Endometrial microvascular endothelial cells (primary cell): ENCODE results near the gene CDHR1. TPM values are rescaled to one million over a fixed set of nuclear protein-coding genes. Genes with fewer than 3 reads are reported as not detected.
"Not testable (repeated sequence)": the region's sequence is repeated elsewhere in the genome, so short reads cannot be mapped to it uniquely, and the experiment has no call there.

Experiments
- in situ Hi-C: cut with HindIII; loops from 2 replicates; pipeline ENCODE4 v1.10.0; 2017; ENCODE audit warnings: low sequenced_read_pairs, low pct_unique_long_range_greater_than_20kb; ENCODE audit errors: inconsistent ontology term
- total RNA-seq: library from RNA; depleted of rRNA; stranded (reverse); fragments of >200 nt; gene quantifications from one replicate; pipeline ENCODE4 v1.2.3, GENCODE V29; 2015; ENCODE audit errors: inconsistent ontology term

The CDHR1 gene
- total RNA-seq, 1 donor from 2014 or later = not detected

DNA sequence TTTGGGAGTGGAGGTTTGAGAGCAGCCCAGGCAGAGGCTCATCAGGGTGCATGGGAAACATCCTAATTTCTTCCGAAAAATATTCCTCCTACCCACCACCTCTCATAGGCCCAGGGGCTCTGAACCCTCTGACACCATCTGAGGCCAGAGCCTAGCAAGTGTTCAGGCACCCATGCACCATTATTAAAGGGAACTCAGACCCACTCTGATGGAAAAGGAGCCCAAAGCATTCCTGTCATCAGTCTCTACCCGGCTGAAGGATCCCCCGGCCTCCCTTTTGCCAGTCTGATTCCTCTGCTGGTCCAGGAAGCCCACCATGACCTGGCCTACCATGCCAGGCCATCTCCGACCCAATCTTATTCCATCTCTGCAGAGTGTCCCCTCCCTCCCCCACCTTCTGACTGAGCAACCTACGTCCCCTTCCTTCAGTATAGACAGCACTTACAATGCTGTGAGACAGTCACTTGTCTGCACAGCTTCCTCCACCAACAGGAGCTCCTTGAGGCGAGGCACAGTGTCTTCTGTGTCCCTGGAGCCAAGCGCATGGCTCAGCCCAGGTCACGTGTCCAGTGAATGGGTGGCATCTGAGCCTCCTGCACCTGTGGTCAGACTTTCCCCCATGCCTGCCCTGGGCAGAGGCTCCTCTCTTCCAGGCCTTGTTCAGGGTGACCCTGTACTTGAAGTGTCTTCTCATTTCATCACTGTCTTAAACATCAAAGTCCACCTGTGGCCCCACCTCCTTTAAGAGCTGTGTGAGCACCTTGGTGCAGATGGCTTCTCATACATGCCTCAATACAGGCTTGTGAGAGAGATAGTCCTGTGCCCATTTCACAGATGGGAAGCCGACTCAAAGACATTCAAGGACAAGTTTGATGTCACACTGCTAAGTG, 21.6 kb upstream of the CDHR1 start:
- in situ Hi-C loops = no loop called here

DNA sequence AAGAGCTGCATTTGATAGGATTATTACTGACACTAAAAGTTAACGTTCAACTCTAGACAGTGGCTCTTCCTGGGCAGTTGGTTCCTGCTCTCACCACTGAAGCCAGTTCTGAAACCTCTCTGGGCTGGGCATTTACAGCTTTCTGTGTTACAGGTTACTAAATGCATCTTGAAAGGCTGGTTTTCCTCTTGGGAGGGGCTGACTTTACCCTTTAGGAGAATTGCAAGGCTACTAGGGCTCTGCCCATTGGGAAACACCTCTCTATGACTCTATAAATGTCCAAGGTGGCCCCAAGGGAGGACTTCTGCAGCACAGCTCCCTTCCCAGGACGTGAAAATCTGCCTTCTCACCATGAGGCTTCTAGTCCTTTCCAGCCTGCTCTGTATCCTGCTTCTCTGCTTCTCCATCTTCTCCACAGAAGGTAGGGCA, 20.8 kb upstream of the CDHR1 start, which contains the start of gene GPR15LG:
GPR15LG (plus strand) TSS at position 301 of the 429 bp plus-strand sequence; CDS start at position 352, 51 bp downstream.
- in situ Hi-C loops = no loop called here

DNA sequence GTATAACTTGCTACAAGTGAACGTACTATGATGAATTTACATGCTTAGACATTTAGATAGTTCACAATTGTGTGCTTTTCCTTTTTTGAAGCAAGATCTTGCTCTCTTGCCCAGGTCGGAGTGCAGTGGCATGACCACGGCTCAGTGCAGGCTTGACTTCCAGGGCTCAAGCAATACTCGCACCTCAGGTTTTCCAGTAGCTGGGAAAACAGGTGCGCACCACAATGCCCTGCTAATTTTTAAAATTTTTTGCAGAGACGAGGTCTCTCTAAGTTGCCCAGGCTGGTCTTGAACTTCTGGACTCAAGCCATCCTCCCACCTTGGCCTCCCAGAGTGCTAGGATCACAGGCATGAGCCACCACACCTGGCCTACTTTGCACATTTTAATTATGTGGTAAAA, 18.9 kb upstream of the CDHR1 start:
- in situ Hi-C loops = no loop called here

DNA sequence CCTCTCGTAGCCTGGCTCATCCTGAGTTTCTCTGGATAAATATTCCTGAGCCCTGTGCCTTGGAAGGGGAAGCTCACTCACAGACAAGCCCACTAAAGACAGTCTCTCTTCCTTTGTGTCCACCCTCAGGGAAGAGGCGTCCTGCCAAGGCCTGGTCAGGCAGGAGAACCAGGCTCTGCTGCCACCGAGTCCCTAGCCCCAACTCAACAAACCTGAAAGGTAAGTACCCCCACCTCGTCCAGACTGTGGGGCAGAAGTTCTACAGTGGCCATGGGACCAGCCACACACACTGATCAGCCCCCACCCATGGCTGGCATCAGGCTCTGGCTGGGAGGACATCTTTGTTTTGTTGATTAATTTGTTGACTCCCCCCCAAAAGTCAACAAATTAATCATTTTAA, 18.0 kb upstream of the CDHR1 start:
- in situ Hi-C loops = no loop called here

DNA sequence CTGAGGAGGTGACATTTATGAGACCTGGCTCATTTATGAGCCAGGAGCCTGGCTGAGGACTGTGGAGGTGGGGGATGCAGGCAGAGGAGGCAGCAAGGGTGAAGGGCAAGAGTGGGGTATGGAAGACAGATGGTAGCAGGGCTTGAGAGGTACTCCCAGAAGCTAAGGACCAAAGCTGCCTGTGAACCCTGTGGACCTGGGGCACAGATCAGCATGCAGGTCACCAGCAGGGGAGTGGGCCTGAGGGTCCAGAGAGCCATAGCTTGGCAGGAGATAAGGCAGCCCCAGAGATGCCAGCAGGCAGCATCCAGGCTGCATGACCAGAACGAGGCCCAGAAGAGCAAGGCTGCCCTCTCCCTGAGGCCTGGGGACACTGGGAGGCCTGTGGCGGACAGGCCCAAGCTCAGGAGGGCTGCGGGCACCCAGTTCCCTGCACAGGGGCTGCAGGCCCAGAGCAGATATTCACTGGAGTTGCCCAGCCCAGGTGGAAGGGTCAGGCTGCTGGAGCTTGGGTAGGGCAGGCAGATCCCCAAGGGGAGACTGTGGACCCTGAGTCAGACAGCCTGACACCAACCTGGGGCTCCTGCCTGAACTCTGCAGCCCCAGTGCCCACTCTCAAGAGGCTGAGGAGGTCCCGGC, 17.4 kb upstream of the CDHR1 start:
- in situ Hi-C loops = no loop called here

DNA sequence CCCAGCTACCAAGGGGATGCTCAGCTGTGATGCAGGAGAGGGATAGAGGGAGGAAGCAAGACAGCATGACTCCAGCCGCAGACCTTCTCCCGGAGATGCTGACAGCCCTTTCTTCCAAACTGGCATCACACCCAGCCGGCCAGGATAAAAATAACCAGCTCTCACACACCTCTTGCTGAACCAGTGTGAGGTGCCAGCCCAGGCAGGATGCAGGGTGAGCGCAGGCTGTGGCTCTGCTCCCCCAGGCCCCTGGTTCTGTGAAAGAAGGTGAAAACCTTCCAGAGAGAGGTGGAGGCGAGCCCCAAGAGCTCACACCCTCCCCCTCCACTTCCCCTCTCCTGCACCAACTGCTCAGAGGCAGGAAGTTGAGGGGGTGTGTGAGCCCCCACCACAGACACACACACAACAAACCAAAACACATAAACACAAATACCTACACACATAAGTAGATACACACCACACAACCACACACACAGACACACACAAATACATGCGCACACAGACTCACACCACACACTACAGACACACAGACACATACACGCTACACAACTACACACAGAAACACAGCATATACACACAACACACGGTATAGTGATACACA, 16.7 kb upstream of the CDHR1 start:
- in situ Hi-C loops = no loop called here

DNA sequence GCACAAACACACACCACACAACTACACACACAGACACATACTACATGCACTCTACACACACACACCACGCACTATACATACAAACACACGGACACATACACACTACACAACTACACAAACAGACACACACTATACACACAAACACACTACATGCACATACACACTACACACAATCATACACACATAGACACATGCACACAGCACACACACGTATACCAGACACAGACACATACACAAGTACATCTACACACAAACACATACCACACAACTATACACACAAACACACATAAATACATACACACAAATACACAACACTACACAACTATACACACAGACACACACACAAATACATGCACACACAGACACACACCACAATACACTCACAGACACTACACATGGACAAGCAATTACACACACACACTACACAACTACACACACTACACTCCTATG, 16.2 kb upstream of the CDHR1 start:
- in situ Hi-C loops = no loop called here

DNA sequence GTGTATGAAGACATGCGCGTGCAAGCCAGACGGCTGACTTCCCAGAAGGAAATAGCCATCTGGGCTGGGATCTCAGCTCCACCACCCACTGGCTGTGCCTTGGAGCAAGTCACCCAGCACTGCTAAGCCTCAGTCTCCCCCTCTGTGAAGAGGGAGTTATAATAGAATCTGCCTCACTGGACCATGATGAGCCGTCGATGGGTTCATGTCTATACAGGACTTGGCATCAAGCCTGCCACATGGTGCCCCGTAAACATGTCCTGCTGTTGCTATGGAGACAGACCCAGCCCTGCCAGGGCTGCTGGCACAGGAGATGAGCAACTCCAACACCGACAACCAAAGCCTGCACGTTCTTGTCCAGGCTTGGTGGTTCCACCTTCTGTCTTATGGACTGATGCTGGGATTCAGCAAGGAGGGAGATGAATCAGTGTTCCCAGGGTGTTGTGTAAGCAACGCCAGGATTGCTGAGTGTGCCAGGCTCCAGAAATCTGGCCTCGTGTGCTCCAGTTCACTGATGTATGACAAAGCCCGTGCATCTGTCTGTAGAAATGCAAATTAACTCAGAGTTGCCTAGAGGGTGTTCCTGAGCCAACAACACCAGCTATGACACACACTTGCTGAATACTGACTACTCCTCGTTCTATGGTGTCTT, 15.2 kb upstream of the CDHR1 start:
- in situ Hi-C loops = no loop called here

DNA sequence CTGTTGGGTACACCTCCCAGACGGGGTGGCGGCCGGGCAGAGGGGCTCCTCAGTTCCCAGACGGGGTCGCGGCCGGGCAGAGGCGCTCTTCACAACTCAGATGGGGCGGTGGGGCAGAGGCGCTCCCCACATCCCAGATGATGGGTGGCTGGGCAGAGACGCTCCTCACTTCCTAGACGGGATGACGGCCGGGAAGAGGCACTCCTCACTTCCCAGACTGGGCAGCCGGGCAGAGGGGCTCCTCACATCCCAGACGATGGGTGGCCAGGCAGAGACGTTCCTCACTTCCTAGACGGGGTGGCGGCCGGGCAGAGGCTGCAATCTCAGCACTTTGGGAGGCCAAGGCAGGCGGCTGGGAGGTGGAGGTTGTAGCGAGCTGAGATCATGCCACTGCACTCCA, 14.0 kb upstream of the CDHR1 start:
- in situ Hi-C loops = not testable (repeated sequence)

DNA sequence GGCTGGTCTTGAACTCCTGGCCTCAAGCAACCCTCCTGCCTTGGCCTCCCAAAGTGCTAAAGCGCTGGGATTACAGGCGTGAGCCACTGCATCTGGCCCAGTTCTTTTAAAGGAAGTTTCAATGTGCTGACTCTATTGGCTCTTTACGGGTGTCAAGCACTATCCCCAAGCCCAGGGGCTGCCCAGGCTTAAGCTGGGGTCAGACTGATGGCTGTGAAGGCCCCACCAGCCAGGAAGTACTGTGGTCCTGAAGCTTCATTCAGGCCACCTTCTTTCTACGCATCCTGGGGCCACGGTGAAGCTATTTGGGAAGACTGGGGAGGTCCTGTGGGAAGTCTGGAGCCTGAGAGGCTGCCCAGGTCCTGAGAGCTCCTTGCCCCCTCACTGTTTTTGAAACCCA, 12.7 kb upstream of the CDHR1 start:
- in situ Hi-C loops = no loop called here

DNA sequence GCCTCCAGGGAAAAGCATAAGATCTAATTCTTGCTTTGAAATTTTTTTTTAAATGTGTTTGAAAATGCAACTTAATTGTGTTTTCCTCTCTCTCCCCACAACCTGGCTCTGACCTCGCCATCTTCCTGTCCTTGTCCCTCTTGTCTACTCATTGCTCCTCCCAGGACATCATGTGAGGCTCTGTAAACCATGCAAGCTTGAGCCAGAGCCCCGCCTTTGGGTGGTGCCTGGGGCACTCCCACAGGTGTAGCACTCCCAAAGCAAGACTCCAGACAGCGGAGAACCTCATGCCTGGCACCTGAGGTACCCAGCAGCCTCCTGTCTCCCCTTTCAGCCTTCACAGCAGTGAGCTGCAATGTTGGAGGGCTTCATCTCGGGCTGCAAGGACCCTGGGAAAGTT, 9.8 kb upstream of the CDHR1 start:
- in situ Hi-C loops = no loop called here

DNA sequence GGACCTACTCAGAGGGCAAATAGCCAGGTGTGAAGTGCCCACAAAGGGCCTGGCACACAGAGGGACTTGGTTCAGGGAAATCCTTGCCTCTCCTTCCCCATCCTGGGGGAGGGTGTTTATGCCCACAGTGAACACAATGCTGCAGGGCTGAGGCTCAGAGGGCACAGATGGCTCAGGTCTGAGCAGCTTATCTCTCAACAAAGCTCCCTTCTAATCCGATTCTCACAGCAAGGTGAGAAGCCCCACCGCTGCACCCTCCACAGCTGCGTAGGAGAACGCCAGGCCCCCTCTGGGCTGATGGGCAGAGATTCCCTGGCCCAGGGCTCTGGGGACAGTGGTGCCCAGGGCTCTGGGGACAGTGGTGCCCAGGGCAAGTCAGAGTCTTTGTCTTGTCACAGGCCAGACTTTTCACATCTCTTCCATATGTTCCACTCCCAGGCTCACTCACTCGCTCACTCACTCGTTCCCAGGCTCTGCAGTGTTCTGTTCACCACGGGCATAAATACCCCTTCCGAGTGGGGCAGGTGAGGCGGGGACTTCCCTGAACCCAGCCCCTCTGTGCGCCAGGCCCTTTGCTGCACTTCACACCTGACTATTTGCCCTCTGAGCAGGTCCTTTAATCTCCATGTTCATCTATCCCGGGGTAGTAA, 8.7 kb upstream of the CDHR1 start:
- in situ Hi-C loops = no loop called here

DNA sequence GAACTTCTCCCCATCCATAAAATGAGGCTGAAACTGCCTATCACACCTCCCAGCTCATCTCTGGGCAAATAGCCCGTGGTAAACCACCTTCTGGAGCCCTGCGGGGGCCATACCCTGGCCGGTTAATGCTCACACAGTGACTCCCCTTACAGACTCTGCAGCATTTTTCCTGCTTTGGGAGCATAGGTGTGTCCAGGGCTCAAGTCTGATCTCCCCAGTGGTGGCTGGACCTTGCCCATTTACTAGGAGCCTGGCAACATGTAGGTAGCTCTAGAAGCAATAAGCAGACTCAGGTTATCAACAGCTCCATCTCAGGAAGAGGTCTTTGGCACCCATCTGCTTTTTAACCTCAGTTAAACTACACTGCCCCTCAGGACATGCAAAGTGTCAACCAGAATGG, 5.5 kb upstream of the CDHR1 start:
- in situ Hi-C loops = no loop called here

DNA sequence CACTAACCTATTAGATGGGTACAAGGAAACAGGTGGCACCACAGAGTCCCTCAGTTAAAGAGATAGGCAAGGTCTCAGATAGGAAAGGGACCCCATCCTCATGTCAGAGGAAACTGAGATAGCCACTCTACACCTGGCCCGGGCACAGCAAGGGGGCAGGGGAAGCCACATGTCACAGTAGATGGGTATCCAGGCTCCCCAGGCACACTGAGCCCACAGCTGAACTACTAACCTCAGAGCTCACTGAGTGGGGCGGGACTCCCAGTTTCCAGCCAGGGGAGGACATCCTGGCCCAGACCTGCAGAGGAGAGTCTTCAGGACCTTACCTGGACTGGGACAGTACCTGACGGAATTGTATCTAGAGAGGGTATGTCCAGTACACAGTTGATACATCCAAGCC, 3.7 kb upstream of the CDHR1 start:
- in situ Hi-C loops = no loop called here

DNA sequence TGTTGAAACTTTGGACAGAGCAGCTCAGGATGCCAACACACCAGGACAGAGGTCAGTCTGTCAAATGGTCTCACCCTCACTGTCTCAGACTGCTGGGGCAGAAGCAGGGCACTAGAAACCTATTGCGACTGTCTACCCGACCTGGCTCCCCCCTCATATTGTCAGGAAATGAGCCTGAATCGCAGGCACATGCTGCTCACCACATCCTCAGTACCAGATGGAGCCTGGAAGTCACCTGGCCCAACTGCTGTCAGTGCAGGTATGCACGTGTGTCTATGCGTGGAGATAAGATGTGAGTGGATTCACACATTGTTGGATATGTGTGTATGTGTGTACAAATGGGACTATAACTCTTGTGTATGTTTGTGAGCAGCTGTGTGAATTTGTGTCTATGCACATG, 3.2 kb upstream of the CDHR1 start:
- in situ Hi-C loops = no loop called here

DNA sequence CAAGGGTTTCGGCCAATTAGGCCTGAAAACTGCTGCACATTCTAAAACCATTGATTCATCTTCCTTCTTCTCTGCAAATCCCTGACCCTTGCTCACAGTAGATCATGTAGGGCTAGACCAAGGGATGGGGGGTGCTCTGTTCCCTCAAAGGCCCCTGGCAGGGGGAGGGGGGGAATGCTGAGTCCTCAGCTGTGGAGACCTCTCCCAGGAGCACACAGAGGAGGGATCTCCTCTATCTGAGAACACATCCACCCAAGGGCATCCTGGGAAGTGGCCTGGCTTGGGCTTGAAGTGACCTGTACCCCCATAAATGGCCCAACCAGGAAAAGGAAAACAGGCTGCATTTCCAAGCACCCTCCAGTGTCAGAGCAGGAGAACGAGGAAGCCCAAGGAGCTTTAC, 1.0 kb upstream of the CDHR1 start:
- in situ Hi-C loops = no loop called here

DNA sequence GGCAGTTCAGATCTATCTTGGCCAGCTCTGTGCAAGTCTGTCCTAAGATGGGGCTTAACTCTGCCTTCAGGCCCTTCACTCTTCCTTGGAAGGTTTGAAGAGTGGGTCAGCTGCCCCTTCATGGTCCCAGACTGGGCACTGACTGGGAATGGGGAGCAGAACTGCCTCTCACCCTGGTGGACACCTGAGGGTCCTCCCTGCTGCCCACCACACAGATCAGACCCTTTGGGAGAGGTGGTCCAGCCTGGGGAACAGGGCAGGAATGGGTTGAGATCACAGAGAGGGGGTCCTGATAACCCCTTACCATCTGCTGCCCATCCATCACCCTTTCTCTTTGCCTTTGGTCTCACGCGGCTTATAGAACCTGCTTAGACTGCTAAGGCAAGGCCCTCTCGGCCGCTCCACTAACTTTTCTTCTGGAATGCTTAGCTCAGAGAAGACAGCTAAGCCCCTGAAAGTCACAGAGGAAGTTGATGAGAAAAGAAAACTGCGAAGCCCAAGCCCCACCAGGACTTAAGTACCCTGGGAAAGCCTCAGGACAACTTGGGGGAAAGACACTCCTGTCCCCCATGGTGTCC, 402 bp upstream of the CDHR1 start:
- in situ Hi-C loops = no loop called here

DNA sequence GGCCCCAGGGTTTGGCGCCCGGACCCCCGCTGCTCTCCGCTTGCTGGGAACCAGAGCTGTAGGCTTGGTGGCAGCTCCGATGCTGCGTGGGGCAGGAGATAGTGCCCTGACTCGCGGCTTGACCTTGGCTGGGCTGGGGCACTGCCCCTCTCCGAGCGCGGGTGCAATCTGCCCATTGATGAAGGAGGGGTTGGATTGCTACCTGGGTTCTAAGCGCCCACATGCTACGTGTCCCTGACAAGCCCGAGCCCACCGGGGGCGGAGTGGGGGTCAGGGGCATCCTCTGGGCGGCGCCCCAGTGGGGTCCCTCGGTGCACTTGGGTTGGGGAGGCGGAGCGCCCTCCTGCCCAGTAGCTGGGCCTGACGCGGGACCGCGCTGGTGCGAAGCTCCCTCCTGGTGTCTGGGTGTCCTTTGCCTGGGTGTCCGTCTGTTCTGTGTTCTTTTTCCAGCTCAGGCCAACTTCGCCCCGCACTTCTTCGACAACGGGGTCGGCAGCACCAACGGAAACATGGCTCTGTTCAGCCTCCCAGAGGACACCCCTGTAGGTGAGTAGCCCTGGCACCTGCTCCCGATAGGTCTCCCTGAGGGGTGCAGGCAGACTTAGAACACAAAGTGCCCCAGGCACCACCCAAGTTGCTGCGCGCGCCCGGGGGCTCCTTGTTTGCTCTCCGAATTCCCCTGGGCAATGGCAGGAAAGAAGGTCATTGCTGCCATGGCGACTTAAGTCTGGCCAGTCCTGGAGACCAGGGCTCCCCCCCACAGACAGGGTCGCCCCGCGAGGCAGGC, 900 bp downstream of the CDHR1 start:
- in situ Hi-C loops = no loop called here
